ENCODE data around the gene SLC35F6. TPM values are rescaled to one million over a fixed set of nuclear protein-coding genes. Genes with fewer than 3 reads are reported as not detected.
"Not testable (repeated sequence)": the region's sequence is repeated elsewhere in the genome, so short reads cannot be mapped to it uniquely, and the experiment has no call there.

Gene SLC35F6
- total RNA-seq, 1 donor from 2014 or later, result 14.3 TPM

DNA sequence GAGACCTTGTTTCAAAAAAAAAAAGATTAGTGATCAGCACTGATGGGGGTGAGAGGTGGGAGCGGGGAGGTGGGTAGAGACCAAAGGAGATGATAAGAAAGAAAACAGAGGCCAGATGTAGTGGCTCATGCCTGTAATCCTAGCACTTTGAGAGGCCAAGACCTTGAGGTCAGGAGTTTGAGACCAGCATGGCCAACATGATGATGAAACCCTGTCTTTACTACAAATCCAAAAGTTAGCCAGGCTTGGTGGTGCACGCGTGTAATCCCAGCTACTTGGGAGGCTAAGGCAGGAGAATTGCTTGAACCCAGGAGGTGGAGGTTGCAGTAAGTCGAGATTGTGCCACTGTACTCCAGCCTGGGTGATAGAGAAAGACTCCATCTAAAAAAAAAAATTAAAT, 9.5 kb upstream of the SLC35F6 start:
- H3K4me1 Mint-ChIP-seq (ENCODE audit: low read depth), result no peaks in the 10 kb centered on the region
- intact Hi-C loops (cut with micrococcal nuclease), result no loop called here
- DNase-seq (ENCODE audit: low spot score), result no peak
- no peaks in the 10 kb centered on the region for H3K9me3 Mint-ChIP-seq
- H3K4me3 Mint-ChIP-seq, result no peak overlapping the region
- H3K27me3 Mint-ChIP-seq (ENCODE audit: insufficient read depth), result peaks cover 9% of the 10 kb centered on the region
- H3K36me3 Mint-ChIP-seq (ENCODE audit: low read depth), result no peaks in the 10 kb centered on the region
- no peak overlapping the region for H3K27ac Mint-ChIP-seq

DNA sequence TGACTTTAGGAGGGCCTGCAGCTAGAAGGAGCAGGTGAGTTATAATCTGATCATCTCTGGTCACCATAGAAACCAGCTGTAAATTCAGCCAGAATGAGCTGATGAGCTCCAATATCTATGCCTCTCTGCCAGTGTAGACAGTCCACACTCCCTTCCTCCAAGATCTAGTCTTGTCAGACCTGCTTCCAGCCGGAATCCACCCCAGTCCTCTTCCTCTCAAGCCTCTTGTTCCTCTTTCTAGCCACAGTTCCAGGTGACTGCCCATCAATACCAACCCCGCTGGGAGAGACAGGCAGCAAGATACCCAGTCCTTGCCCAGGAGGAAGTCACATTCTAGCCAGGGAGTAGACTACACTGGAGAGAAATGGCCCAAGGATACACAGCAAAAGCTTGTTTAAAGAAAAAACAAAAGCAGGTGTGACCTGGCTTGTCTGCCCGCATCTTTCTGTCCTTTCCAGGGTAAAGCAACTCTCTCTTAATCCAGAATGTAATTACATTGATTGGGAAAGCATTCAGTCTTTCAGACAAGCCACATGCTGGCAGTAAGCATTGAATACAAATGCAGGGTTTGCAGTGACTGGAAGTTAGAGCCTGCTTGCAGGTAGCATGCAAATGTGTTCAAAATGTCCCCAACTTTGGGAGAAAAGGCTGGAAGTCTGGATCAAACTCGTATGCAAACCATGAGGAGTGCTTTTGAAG, 9.0 kb upstream of the SLC35F6 start:
- Mint-ChIP-seq H3K27me3 (ENCODE audit: insufficient read depth) (peaks cover 9% of the 10 kb centered on the region), H3K9me3 (no peaks in the 10 kb centered on the region), H3K36me3 (ENCODE audit: low read depth) (no peaks in the 10 kb centered on the region), H3K4me3 (no peak overlapping the region), H3K4me1 (ENCODE audit: low read depth) (no peaks in the 10 kb centered on the region), H3K27ac (no peak overlapping the region)
- no peak for DNase-seq (ENCODE audit: low spot score)
- intact Hi-C loops (cut with micrococcal nuclease), result no loop called here

DNA sequence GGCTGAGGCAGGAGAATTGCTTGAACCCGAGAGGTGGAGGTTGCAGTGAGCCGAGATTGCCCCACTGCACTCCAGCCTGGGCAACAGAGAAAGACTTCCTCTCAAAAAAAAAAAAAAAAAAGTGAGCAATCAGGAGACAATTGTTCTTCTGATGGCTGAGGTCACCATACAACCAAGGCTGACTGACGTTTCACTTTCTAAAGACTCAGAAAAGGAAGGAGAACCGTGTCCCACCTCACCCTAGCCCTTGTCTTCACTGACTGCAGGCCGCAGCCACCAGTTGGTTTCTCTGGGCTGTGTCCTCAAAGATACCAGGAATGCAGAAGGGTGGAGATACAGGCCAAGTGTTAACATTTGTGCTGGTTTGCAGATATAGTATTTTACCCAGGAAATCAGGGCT, 7.7 kb upstream of the SLC35F6 start:
- H3K27me3 Mint-ChIP-seq (ENCODE audit: insufficient read depth), result peaks cover 9% of the 10 kb centered on the region
- intact Hi-C loops (cut with micrococcal nuclease), result no loop called here
- H3K4me1 Mint-ChIP-seq (ENCODE audit: low read depth), result no peaks in the 10 kb centered on the region
- no peaks in the 10 kb centered on the region for H3K36me3 Mint-ChIP-seq (ENCODE audit: low read depth)
- H3K9me3 Mint-ChIP-seq, result no peaks in the 10 kb centered on the region
- no peak overlapping the region for H3K27ac Mint-ChIP-seq
- H3K4me3 Mint-ChIP-seq, result no peak overlapping the region
- DNase-seq (ENCODE audit: low spot score), result no peak

DNA sequence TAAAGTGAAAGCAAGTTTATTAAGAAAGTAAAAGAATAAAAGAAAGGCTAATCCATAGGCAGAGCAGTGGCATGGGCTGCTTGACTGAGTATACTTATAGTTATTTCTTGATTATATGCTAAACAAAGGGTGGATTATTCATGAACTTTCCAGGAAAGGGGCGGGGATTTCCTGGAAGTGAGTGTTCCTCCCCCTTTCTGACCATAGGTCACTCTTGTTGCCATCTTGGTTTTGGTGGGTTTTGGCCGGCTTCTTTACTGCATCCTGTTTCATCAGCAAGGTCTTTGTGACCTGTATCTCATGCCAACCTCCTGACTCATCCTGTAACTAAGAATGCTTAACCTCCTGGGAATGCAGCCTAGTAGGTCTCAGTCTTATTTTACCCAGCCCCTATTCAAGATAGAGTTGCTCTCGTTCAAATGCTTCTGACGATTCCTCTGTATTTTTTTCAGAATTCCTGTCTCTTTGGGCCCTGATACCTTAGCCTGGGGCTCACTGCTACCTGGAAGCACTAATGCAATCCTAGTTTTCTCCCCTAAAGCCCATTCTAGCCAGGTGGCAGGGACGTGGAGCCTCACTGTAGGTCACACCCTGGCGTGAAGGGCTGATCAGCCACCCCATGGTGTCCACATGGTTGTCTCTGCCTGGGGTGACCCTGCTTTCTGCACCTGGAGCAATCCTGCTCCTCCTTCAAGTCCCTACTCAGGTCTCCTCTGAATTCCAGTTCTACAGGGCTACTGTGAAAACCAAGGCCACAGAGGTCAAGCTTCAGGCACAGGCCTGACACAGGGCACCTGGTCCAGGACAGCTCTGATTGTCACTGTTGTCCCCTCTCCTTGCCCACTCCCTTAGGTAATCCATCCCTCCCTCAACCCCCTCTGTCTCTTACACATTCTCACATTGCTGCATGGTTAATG, 6.0 kb upstream of the SLC35F6 start:
- H3K27ac Mint-ChIP-seq, result no peak overlapping the region
- DNase-seq (ENCODE audit: low spot score), result no peak
- H3K9me3 Mint-ChIP-seq, result no peaks in the 10 kb centered on the region
- intact Hi-C loops (cut with micrococcal nuclease), result no loop called here
- H3K4me3 Mint-ChIP-seq, result no peak overlapping the region
- no peaks in the 10 kb centered on the region for H3K36me3 Mint-ChIP-seq (ENCODE audit: low read depth)
- no peaks in the 10 kb centered on the region for H3K4me1 Mint-ChIP-seq (ENCODE audit: low read depth)
- H3K27me3 Mint-ChIP-seq (ENCODE audit: insufficient read depth), result peaks cover 11% of the 10 kb centered on the region

DNA sequence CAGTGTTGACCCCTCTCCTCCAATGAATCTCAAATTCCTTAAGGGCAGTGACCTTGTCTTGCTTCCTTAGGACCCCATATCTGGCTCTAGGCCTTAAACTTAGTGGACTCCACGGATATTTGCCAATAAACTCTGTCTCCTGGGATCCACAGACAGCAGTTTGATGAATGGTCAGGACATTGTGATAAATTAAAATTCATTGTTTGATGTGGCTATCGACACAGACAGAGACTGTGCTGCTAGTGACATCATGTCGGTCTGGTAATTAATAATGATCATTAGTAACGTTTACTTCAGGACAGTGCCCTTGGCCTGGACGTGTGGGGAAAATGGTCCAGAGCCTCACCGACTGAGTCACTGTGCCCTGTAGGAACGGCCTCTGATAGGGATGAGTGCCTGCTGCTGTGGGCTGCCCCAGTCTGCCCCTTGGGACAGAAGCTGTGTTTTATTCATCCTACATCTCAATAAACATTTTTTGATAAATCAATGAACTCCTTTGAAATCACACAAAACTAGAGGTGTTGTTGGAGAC, 5.2 kb upstream of the SLC35F6 start:
- peaks cover 9% of the 10 kb centered on the region for H3K27me3 Mint-ChIP-seq (ENCODE audit: insufficient read depth)
- H3K9me3 Mint-ChIP-seq, result no peaks in the 10 kb centered on the region
- no peak overlapping the region for H3K27ac Mint-ChIP-seq
- H3K4me1 Mint-ChIP-seq (ENCODE audit: low read depth), result peaks cover 6% of the 10 kb centered on the region
- no peak overlapping the region for H3K4me3 Mint-ChIP-seq
- intact Hi-C loops (cut with micrococcal nuclease), result no loop called here
- DNase-seq (ENCODE audit: low spot score), result no peak
- H3K36me3 Mint-ChIP-seq (ENCODE audit: low read depth), result no peaks in the 10 kb centered on the region

DNA sequence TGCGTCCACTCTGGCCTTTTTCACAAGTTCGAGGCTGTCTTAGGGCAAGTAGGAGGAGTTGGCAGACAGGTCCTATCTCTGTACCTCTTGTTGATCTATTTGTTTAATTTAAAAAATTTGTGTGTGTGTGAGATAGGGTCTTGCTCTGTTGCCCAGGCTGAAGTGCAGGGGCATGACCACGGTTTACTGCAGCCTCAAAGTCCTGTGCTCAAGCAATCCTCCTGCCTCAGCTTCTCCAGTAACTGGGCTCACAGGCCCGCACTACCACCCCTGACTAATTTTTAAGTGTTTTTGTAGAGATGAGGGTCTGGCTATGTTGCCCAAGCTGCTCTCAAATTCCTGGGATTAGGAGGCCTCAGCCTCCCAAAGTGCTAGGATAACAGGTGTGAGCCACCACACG, 4.2 kb upstream of the SLC35F6 start:
- Mint-ChIP-seq H3K27me3 (ENCODE audit: insufficient read depth) (peaks cover 2% of the 10 kb centered on the region), H3K4me1 (ENCODE audit: low read depth) (peaks cover 11% of the 10 kb centered on the region), H3K27ac (no peak overlapping the region), H3K9me3 (no peaks in the 10 kb centered on the region), H3K36me3 (ENCODE audit: low read depth) (no peaks in the 10 kb centered on the region), H3K4me3 (no peak overlapping the region)
- intact Hi-C loops (cut with micrococcal nuclease), result no loop called here
- no peak for DNase-seq (ENCODE audit: low spot score)

DNA sequence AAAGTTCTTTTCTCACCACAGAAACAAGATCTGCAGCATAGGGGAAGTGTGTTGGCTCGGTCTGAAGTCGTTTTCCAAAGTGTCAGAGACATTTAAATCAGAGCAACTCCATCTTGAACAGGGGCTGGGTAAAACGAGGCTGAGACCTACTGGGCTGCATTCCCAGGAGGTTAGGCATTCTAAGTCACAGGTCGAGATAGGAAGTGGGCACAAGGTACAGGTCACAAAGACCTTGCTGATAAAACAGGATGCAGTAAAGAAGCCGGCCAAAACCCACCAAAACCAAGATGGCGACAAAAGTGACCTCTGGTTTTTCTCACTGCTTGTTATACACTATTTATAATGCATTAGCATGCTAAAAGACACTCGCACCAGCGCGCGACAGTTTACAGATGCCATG, 3.1 kb upstream of the SLC35F6 start:
- H3K36me3 Mint-ChIP-seq (ENCODE audit: low read depth); DNase-seq (ENCODE audit: low spot score); intact Hi-C loops (cut with micrococcal nuclease); H3K9me3 Mint-ChIP-seq; H3K4me3 Mint-ChIP-seq; H3K27ac Mint-ChIP-seq; H3K27me3 Mint-ChIP-seq (ENCODE audit: insufficient read depth): not testable (repeated sequence)
- H3K4me1 Mint-ChIP-seq (ENCODE audit: low read depth), result peaks cover 22% of the 10 kb centered on the region

DNA sequence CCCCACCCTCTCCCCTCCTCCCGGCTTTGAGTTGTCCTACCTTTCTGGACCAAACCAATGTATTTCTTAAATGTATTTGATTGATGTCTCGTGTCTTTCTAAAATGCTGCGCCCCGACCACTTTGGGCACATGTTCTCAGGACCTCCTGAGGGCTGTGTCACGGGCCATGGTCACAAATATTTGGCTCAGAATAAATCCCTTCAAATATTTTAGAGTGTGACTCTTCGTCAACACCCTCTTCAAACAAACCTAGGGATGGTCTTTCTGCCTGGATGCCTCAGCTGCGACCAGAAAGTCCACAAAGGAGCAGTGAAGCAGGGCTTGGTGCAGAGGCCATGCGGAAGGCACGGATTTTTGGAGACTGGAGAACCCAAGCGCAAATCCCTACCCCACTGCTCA, 1.1 kb upstream of the SLC35F6 start:
- H3K36me3 Mint-ChIP-seq (ENCODE audit: low read depth), result peaks cover 4% of the 10 kb centered on the region
- H3K27me3 Mint-ChIP-seq (ENCODE audit: insufficient read depth), result peaks cover 2% of the 10 kb centered on the region
- no peaks in the 10 kb centered on the region for H3K9me3 Mint-ChIP-seq
- peaks cover 28% of the 10 kb centered on the region for H3K4me1 Mint-ChIP-seq (ENCODE audit: low read depth)
- peak overlapping the region; percentile 87 for H3K4me3 Mint-ChIP-seq
- H3K27ac Mint-ChIP-seq, result no peak overlapping the region
- intact Hi-C loops (cut with micrococcal nuclease), result loop anchor here (2.0 kb wide), 1 partner anchor 450 kb away; the partner anchor contains the start of genes ATRAID and SLC5A6
- no peak for DNase-seq (ENCODE audit: low spot score)

DNA sequence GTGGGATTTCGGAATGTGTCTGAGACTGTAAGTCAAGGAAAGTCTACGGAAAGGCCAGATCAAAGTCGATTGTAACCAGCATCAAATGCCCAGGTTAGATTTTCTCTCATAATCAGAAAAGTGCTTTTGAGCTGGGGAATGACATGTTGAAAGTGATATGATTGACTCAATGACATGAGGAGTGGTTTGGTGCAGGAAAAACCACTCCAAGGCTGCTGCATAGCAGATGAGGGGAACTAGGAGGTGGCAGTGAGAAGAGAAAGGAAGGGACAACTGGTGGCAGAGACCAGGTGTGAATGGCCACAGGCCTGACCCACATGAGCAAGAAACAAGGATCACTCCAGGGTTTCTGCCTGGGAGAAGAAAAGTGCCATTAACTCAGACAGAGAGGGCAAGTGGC, 822 bp downstream of the SLC35F6 start:
- intact Hi-C loops (cut with micrococcal nuclease), result loop anchor here (1.0 kb wide), 2 partner anchors 20 to 267 kb away; partner anchors contain the start of gene TMEM214
- peak overlapping the region; percentile 79 for H3K27ac Mint-ChIP-seq
- no peak for DNase-seq (ENCODE audit: low spot score)
- H3K4me3 Mint-ChIP-seq, result peak overlapping the region; percentile 87
- H3K36me3 Mint-ChIP-seq (ENCODE audit: low read depth), result peaks cover 4% of the 10 kb centered on the region
- no peaks in the 10 kb centered on the region for H3K9me3 Mint-ChIP-seq
- H3K27me3 Mint-ChIP-seq (ENCODE audit: insufficient read depth), result peaks cover 2% of the 10 kb centered on the region
- peaks cover 38% of the 10 kb centered on the region for H3K4me1 Mint-ChIP-seq (ENCODE audit: low read depth)

DNA sequence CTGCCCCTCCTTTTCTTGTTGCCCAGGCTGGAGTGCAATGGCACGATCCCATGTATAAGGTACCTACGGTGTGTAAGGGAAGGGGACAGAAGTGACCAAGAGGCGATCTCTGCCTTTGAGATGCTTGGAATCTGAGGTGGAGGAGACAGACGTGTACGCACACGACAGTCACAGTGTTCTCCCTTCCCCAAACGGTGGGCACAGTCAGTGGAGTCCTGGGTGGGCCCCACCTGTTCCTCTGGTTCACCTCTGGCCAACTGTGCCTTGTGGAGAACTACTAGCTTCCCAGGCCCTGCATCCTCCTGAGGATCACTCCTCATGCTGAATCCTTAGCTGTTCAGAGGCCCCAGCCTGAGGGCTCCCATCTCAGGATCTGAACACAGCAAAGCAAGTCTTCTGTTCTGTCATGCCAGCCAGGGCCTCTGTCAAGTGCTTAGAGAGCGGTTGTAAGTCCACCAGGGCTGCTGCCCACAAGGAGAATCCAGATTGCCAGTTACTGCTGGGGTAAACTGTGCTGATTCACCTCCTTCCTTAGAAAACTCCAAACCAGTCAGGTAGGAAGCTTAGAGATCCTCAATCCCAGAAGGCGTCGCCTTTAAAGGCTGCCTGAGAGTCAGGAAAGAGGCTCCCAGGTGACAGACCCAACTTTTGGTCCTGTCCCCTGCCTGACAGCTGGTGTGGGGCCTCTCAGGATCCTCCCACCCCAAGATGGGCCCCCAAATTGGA, 1.6 kb downstream of the SLC35F6 start:
- intact Hi-C loops (cut with micrococcal nuclease), result no loop called here
- H3K36me3 Mint-ChIP-seq (ENCODE audit: low read depth), result peaks cover 4% of the 10 kb centered on the region
- peaks cover 38% of the 10 kb centered on the region for H3K4me1 Mint-ChIP-seq (ENCODE audit: low read depth)
- no peaks in the 10 kb centered on the region for H3K9me3 Mint-ChIP-seq
- no peak overlapping the region for H3K27ac Mint-ChIP-seq
- no peak for DNase-seq (ENCODE audit: low spot score)
- peaks cover 2% of the 10 kb centered on the region for H3K27me3 Mint-ChIP-seq (ENCODE audit: insufficient read depth)
- H3K4me3 Mint-ChIP-seq, result peak overlapping the region; percentile 87

DNA sequence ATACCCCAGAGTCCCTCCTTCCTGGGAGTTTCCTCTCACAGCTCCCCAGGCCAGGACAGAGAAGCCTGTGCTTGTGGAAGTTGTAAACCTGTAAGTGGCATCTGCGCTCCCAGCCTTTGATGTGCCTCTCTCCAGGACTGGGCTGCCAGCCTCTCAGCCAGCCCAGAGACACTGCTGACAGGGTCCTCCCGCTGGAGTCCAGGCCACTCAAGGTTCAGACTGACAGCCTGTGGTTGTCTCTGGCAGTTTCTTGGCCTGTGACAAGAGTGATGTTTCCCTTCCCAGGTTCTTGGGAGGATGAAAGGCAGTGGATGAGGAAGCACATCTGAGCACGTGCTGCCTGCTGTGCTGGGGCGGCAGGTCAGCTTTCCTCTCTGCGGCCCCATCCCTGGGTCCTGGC, 3.0 kb downstream of the SLC35F6 start:
- Mint-ChIP-seq H3K36me3 (ENCODE audit: low read depth) (peaks cover 8% of the 10 kb centered on the region), H3K9me3 (no peaks in the 10 kb centered on the region), H3K27ac (no peak overlapping the region), H3K27me3 (ENCODE audit: insufficient read depth) (peaks cover 2% of the 10 kb centered on the region), H3K4me3 (no peak overlapping the region), H3K4me1 (ENCODE audit: low read depth) (peaks cover 49% of the 10 kb centered on the region)
- no peak for DNase-seq (ENCODE audit: low spot score)
- intact Hi-C loops (cut with micrococcal nuclease), result no loop called here

DNA sequence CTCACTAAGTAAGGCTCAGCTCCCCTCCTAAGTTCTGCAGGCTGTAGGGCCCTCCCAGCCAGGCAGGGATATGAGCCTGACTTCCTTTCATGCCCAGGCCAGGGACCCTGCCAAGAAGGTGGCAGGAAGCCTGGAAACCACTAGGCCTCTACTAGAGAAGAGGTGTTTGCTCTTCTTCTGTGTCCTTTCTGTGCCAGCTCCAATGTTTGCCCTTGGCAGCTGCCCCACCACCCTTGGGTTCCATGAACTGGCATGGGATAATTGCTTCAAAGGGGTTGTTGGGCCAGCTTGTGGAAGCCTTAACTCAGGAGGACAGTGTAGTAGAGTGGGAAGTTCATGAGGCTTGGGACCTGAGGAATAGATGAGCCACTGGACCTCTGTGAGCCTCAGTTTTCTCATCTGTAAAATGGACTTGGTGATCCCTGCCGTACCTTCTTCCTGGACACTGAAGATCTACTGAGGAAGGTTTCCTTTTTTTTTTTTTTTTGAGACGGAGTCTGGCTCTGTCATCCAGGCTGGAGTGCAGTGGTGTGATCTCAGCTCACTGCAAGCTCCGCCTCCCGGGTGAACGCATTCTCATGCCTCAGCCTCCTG, 3.9 kb downstream of the SLC35F6 start:
- DNase-seq (ENCODE audit: low spot score), result no peak
- peaks cover 1% of the 10 kb centered on the region for H3K27me3 Mint-ChIP-seq (ENCODE audit: insufficient read depth)
- intact Hi-C loops (cut with micrococcal nuclease), result no loop called here
- no peak overlapping the region for H3K27ac Mint-ChIP-seq
- H3K4me3 Mint-ChIP-seq, result no peak overlapping the region
- no peaks in the 10 kb centered on the region for H3K9me3 Mint-ChIP-seq
- peaks cover 8% of the 10 kb centered on the region for H3K36me3 Mint-ChIP-seq (ENCODE audit: low read depth)
- peaks cover 58% of the 10 kb centered on the region for H3K4me1 Mint-ChIP-seq (ENCODE audit: low read depth)

Data from activated T-helper 1 cell treated with anti-CD3 and anti-CD28 coated beads, Interleukin-12 subunit alpha, Interleukin-12 subunit beta, Interleukin-2, Interleukin-4 antibody, amounts not matched to agents 30 ng/mL and 10 ng/mL and 1 ng/mL, durations not matched to agents 14 hours and 24 hours and 36 hours (primary cell).